HG03520 (cell line): ENCODE measurements around the gene TOP2B.

Experiments used
- ATAC-seq: cut with Tn5 transposase; IDR thresholded peaks from one replicate; pipeline ENCODE4 v1.9.1; 2021; ENCODE audit warnings: mild to moderate bottlenecking, moderate library complexity; ENCODE audit not compliant: unreplicated experiment

The TOP2B gene

DNA sequence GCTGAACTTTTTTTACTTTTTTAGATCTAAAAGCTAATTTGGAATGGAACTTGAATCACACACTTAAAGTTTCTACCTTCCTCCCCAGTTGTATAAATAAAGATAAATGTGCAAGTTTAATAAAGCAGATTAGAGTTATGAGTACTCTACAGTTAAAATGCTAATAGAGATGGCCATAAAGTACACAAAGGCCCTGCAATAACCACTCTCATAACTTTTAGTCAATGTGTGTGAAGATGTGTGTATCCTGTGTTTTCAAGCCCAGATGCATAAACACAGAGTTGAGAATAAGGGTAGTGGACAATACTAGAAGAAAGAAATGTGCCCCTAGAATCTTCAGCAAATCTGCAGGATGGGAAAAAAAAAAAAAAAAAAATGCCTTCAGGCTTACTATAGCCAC, 45.3 kb downstream of the TOP2B start:
- no peak for ATAC-seq

DNA sequence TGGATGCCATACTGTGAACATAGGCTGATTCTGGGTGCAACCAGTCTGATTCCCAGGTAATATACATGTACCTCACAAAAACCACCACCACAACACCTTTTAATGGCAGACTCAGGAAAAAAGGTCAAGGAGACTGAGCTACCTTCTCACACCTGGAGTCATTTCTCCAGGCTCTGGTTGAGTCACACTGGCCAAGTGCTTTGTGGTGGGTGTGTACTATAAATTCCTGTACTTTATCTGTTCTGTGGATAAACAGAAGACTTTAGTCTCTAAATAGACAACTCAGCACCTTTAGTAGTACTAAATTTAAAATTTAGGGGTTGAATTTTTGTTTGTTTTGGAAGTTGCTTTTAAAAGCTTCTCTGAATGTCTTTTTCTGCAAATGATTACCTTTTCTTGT, 46.7 kb downstream of the TOP2B start:
- ATAC-seq: no peak

DNA sequence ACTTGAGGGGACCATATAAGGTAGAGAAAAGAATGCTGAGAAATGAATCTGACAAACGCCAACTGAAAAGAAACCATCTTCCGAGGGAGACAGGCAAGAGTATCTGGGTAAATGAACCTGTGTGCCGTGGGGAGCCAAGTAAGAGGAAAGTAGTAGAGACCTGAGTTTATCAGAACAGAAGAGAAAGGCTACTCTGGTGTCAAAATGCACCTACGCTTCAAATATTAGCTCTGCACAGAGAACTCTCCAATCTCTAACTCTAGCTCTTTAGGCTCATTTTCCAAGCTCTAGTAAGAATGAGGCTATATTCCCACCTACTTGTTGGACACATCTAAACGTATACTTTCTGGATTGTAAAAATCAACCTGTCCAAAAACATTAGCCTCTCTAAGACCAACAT, 53.5 kb downstream of the TOP2B start:
- no peak for ATAC-seq

DNA sequence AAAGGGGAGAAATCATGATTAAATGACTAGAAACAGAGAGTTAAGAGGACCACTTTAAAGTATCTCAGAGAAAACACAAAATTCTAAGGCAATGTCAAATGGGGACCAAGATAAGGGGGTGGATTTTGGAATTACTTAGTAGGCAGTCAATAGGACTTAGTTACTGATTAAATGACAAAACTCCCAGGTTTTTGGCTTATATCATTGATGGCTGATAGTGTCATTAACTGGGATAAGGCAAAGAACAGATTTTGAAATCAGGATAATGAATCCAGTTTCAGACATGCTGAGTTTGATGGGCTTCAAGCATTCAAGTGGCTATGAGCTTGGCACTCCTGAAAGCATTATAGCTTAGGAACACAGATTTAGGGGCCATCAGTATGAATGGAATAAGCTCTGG, 53.9 kb downstream of the TOP2B start:
- ATAC-seq: no peak

DNA sequence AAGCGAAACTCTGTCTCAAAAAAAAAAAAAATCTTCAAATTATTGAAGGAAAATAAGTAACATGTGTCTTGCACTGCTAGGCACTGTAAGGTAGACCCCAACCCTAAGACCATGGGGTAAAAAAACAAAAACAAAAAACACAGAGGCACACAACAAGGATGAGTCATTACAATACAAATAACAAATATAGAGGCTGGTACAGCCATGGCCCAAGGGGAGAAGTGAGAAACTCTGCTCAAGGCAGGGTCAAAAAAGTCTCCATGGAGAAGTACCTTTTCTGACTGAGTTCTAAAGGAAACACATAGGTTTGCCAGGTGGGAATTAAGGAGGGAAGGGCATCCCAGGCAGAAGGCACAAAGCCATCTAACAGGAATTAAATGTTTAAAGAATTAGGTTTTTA, 54.5 kb downstream of the TOP2B start:
- ATAC-seq: no peak

DNA sequence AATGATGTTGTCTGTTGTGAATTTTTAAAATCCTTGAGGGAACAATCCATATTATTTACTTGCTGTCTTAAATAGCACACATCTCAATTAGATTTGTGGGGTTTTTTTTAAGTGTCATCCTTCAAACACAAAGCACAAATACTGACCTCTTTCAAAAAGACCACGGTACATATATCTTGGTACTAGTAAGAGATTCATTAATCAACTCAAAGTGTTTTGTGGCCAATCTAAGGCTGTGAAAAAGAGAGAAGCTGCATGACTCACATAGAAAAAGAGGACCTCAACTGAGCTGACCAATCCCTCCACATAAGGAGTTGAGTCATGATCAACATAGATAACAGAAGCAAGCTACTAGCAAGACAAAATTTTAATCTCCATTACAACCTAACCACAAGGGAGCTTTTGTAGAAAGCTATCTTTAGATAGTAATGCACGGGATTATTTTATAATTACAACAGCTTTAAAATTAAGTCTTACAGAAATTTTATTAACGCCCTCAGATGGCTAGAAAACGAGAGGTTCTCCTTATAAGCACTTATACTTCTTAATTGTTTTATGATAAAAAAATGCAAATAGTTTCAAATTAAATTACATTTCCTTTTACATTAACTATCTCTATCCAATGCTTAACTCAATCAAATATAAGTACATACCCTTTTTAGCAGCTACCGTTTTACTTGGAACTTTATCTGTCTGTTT, 60.5 kb downstream of the TOP2B start:
- no peak for ATAC-seq

DNA sequence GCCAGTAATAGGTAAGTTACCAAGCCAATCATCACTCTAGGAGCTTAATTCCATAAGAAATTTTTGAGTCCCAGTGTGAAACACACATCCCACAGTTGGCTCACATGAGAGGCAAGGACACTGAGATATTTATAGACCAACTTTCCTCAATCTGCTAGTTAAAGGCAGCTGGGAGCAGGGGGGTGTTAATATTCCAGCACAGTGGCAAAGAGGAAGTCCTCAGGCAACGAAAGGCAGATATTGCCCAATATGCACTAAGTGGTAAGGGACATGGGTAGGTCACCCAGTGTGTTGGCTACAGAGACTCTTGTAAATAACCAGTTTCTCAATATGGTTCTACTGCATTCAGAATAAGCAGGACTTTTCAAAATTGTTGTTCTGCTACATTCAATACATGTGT, 61.0 kb downstream of the TOP2B start:
- ATAC-seq: no peak

DNA sequence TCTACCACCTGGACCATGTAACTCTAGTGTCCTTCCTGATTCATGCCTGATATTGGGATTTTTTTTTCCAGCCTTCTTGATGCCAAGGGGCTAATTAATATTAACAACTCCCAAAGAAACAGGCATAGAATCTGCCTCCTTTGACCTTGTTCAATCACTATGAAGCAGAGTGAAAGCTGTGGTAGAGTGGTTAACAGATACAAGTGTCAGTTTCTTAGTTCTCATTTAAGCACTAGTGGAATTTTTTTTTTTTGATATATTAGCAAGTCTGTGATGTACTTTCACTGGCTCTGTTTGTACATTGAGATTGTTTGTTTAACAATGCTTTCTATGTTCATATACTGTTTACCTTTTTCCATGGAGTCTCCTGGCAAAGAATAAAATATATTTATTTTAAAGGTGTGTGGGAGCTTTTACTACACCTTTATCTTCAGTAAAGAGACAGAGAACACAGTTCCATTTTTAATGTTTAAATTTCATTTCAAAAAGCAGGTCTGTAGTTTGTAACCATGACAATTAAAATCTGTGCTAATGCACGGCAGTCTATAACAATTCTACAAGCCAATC, 67.1 kb downstream of the TOP2B start:
- ATAC-seq: no peak

DNA sequence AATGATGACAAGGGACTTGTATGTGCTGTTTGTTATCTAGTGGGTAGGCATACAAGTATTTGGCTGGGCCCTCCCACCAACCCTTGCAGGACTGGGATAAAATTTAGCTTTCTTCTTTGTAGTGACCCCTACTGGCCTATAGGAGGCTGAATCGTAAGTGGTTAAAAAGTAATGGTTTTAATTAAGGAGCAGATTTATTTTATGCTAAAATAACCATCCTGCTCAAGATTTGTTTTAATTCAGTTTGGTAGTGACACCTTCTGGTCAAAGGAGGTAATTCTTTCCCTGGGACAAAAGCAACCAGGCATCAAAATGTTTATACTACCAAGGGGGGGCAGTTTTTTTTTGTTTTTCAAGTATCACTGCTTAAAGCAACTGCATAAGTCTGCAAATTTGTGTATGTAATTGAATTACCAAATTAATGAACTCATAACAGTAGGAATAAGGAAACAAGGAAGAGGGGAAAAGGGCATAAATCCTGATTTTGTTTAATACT, 70.7 kb downstream of the TOP2B start:
- ATAC-seq: peak; percentile 47

DNA sequence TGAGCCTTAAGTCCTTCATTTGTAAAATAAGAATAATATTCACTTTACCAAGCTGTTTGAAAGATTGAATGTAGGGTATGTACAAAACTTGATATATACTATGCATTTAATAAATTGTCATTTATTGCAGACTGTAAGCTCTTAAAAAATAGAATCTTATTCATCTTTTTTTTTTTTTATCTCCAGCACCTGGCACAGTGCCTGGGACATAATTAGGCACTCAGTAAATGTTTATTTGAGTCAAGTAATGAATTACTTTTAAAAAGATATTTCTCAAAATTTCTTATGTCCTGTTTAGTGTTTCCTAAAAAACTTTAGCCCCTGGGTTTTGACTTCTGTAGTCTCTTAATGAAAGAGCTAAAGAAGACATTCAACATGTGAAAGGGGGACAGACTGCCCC, 71.7 kb downstream of the TOP2B start:
- ATAC-seq: no peak

DNA sequence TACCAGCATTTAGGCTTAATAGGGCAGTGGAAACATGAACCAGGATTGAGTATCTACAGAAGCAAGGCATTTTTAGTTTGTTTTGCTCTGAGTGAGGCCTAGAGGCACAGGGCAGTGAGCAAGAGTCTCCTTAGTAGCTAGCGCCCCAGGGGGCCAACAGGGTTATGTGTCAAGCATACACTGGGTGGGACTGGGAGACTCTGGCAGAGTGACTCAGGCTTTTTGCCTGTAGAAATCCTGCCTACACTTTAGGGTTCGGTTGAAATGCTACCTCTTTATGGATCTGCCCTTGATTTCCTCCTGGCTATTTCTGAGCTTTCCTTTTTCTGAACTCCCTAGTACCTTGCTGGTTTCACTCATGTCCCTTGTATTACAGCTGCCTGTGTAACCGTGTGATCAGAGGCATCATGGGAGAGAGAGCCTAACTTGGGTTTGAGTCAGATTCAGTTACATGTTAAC, 72.2 kb downstream of the TOP2B start:
- ATAC-seq: peak; percentile 36

DNA sequence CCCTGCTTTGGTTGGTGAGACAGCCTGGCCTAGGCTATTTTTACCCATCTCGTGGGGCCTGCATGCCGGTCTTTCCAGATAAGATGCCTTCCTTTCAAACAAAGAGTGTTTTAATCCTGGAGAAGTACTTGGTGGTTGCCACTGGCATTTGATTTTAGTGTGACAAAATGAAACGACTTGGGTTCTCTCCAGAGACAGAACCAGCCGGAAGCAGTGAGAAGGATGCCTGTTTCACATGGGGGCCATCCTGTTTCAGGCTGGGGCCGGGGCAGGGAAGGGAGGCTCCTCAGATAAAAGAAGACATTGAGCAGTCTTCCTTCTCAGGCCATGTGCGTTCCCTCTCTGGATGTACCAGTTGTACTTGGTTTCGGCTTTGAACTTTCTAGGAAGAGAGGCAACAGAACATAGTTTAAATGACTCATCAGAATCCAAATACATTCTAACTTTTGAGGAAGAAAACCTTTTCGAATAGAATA, 74.9 kb downstream of the TOP2B start:
- ATAC-seq: no peak

DNA sequence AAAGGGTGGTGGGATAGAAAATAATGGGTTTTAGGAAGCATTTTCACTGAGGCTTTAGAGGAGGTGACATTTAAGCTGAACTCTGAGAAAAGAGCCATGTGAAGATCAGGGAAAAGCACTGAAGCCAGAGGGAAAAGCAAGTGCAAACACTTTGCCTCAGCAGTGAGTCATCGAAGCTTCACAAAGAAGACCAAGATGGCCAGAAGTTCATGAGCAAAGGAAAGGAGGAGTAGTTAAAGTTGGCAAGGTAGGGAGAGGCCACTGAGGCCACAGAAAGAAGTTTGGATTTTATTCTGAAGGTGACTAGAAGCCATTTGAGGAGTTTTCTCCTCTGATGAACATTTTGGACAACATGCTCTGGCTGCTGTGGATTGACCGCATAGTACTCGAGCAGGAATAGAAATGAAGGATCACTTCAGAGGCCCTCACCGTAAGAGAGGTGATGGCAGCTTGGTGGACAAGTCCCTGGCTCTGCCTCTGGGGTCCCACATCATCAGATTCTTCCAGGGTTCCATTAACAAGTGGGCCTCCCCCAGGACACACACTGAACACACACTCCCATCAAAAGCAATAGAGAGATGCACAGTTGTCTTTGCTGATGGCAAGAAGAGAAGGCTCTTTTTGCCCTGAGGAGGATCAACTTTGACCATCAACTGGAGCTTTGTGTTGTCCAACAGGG, 75.5 kb downstream of the TOP2B start:
- no peak for ATAC-seq

DNA sequence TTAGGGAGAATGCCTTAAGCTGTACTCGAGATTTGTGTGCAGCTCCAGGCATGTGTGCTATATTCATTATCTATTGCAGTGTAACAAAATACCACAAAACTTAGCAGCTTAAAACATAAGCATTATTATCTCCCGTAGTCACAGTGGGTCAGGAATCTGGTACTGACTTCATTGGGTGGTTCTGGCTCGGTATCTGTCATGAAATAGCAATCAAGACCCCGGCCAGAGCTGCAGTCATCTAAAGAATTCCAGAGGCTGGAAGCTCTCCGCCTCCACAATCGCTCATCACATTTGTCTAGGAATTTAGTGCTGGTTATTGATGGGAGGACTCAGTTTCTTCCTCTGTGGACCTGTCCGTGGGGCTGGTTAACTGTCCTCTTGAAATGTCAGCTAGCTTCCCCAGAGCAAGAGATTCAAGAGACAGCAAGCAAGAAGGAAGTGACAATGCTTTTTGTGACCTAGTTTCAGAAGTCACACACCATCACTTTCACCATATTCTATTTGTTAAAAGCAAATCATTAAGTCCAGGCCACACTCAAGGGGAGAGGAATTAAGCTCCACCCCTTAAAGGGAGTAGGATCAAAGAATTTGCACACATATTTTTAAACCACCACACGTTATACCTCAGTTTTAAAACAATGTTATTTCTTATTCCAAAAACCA, 76.1 kb downstream of the TOP2B start:
- ATAC-seq: no peak

DNA sequence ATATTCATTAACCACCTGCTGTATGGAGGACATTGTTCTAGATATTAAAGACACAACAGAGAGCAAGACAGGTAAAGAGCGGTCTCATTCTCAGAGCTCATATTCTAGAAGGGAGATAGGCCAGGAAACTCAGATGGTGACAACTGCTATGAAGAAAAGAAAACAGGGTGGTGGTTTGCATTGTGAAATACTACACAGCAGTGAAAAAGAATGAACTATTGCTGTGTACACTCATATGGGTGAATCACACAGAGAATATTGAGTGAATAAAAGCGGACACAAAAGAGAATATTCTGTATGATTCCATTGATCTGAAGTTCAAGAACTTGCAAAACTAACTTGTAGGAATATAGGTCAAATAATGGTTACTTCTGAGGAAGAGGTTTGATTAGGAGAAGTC, 76.7 kb downstream of the TOP2B start:
- ATAC-seq: no peak

DNA sequence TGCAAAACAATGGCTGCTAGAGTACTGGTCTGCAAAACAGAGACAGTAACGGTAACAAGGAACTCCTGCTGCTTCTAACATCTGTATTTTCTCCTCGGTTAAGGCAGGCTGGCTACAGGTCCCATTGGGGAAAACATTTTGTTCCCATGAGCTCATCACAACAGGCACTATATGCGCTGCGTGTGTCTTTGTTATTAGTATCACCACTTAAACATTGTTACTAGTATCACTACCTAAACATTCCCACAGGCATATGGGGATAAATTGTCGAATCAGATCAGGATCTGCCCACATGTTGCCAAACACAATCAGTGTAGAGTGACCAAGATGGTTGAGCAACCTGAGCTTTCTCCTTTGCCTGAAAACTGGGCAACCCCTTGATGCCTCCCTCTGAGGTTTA, 77.2 kb downstream of the TOP2B start:
- ATAC-seq: no peak

DNA sequence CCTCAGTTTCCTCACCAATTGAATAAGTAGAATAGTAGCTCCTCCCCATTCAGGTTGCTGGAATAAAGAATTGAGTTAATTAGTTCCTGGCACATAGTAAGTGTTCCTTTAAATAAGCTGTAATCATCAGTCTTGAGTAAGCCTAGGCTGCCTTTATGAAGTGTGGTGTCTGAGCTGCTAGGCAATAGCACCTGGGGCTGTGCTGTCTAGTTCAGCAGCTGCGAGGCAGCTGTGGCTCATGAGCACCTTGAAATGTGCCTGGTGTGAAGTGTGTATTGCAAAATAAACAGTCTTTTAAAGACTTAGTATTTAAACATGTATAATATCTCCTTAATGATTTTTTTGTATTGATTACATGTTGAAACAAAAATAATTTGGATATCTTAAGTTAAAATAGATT, 77.6 kb downstream of the TOP2B start:
- ATAC-seq: no peak

DNA sequence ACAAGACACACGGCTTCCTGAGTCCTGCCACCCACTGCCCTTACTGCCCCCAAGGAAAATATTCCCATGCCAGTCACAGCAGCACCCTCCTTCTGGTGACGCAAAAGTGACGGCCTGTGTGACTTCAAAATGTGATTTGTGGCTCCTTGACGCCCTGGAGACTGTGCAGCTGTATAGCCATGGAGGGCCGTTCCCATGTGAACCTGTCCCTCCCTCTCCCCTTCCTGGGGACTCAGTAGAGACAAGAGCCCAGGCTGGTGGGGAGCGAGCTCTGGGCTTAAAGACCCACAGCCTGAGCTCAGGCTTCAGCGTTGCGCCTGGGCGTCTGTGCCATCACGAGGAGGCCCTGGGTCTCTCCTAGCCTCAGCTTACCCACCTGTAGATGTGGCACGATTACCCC, 78.2 kb downstream of the TOP2B start:
- ATAC-seq: no peak

DNA sequence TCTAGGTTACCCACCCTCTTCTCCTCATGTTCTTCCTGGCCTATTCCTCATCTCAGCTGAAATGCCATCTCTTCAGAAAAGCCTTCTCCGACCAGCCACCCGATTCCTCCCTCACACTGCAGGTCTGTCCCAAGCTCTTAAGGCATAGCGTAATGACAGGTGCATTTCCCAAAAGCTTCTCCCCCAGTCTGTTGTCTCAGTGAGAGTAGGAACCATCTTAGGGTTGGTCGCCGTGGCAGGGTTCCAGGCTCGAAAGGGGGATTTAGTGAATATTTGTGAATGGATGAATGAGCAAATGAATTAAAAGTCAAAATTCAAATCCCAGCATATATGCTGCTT, 78.6 kb downstream of the TOP2B start:
- no peak for ATAC-seq

DNA sequence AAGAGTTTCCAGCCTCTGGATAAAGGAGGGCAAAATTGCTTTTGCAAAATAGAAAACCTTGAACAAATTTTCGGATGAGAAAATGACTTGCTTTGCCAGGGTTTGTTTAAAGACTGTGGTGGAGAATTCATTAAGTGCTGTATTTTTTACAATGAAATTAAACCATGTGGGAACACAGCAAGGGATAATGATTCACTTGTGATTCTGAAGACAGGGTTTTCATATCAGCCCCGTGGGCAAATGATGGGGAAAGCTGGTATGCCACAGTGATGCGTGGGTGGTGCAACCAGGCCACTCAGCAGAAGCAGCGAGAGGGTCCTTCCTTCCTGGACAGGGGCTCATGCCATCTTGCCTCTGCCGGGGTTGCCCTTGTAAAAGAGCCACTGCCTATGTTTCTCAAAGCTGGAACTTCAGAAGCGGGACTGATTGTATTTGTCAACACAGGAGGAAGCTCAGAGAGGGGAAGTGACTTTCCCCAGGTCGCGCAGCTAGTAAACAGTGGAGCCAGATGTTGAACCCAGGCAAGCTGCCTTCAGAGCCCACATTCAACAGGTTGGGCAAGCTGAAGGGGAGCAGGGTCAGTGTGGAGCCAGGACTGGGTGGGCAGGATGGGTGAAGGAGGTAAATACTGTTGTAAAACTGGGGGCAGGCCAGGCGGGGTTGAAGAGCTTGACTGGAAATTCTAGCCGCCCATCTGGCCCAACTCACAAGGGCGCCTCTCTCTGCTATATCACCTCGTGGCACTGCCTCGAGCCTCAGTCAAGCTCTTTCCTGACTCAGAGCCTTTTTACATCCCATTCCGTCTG, 79.1 kb downstream of the TOP2B start:
- no peak for ATAC-seq
